ENCODE measurements around the gene MCM7.

MCM7 gene

GRCh38 chr7:100053215-100053614, 48.0 kb downstream of the MCM7 start:
- H3K36me3 ChIP-seq (ENCODE audit: insufficient read depth, low read length) = peaks cover 23% of the 10 kb centered on the region; the same call in 1 of the 2 replicates
- H3K9me3 ChIP-seq (ENCODE audit: control insufficient read depth, insufficient read depth, low read length) = no peaks in the 10 kb centered on the region
- peaks cover 3% of the 10 kb centered on the region; the same call in 1 of the 2 replicates for H3K4me1 ChIP-seq (ENCODE audit: insufficient read depth, low read length)
- no peak overlapping the region for H3K9ac ChIP-seq (ENCODE audit: low read depth, low read length)

GRCh38 chr7:100051611-100052010, 49.6 kb downstream of the MCM7 start:
- Histone ChIP-seq H3K9me3 (ENCODE audit: control insufficient read depth, insufficient read depth, low read length) (no peaks in the 10 kb centered on the region), H3K4me1 (ENCODE audit: insufficient read depth, low read length) (peaks cover 3% of the 10 kb centered on the region; the same call in 1 of the 2 replicates), H3K36me3 (ENCODE audit: insufficient read depth, low read length) (peaks cover 12% of the 10 kb centered on the region; the same call in 1 of the 2 replicates), H3K9ac (ENCODE audit: low read depth, low read length) (no peak overlapping the region)

GRCh38 chr7:100049441-100050291, 51.5 kb downstream of the MCM7 start, which contains the start of gene ZSCAN21:
TSS of gene ZSCAN21 (plus strand) at chr7:100049774. CDS start at chr7:100057007, 7,233 bp downstream.
- Histone ChIP-seq H3K4me1 (ENCODE audit: insufficient read depth, low read length) (peaks cover 3% of the 10 kb centered on the region; the same call in 1 of the 2 replicates), H3K9ac (ENCODE audit: low read depth, low read length) (peak within 1 kb of the TSS; percentile 97), H3K36me3 (ENCODE audit: insufficient read depth, low read length) (peaks cover 12% of the 10 kb centered on the region; the same call in 1 of the 2 replicates), H3K9me3 (ENCODE audit: control insufficient read depth, insufficient read depth, low read length) (no peaks in the 10 kb centered on the region)

DNA sequence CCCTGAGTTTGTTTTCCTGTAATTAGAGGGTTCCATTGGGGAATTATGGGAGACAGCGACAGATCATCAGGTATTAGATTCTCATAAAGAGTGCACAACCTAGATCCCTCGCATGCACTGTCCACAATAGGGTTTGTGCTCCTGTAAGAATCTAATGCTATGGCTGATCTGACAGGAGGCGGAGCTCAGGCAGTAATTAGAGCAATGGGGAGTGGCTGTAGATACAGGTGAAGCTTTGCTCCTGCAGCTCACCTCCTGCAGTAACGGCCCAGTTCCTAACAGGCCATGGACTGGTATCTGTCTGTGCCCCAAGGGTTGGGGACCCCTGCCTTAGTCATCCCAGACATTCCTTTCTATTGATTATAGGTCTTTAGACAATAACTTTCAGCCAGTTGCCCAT, 52.5 kb downstream of the MCM7 start:
- Histone ChIP-seq H3K9ac (ENCODE audit: low read depth, low read length) (no peak overlapping the region), H3K36me3 (ENCODE audit: insufficient read depth, low read length) (peaks cover 12% of the 10 kb centered on the region; the same call in 1 of the 2 replicates), H3K4me1 (ENCODE audit: insufficient read depth, low read length) (peaks cover 3% of the 10 kb centered on the region; the same call in 1 of the 2 replicates), H3K9me3 (ENCODE audit: control insufficient read depth, insufficient read depth, low read length) (no peaks in the 10 kb centered on the region)

GRCh38 chr7:100044718-100045117, 56.5 kb downstream of the MCM7 start:
- Histone ChIP-seq H3K9ac (ENCODE audit: low read depth, low read length) (no peak overlapping the region), H3K4me1 (ENCODE audit: insufficient read depth, low read length) (0 out of 2 replicates have a peak, but pooled peaks cover 9% of the 10 kb centered on the region), H3K9me3 (ENCODE audit: control insufficient read depth, insufficient read depth, low read length) (no peaks in the 10 kb centered on the region), H3K36me3 (ENCODE audit: insufficient read depth, low read length) (no peaks in the 10 kb centered on the region)
